ENCODE data around the gene MED12L. TPM values are rescaled to one million over a fixed set of nuclear protein-coding genes. Genes with fewer than 3 reads are reported as not detected.

The MED12L gene
- polyA plus RNA-seq, 1 donor from 2014 or later: 28.5 TPM

DNA sequence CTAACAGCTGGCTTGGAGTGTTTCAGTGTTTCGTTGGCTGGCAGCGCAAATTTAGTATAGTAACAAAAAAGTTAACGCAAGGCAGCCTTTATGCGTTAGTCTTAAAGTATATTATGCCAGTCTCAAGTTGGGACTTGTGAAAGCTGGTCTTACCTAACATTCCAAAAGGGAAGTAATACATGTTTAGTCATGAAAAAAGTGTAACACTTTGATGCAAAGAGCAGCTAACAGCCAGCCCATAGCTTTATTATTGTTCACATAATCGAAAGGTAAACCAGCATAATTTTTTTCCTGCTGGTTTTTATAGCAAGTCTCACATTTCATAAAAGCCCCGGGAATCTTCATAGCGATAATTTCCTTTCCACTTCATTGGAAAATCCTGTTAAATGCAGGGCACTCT lies 233.5 kb downstream of the MED12L start:
- Histone ChIP-seq H3K79me2 (replicated peaks; ENCODE audit: insufficient read depth, low read length) (no peaks in the 10 kb centered on the region), H2AFZ (ENCODE audit: low read depth, low read length) (no peak overlapping the region), H3F3A (ENCODE audit: insufficient read depth, low read length, poor library complexity, severe bottlenecking) (no peaks in the 10 kb centered on the region), H3K36me3 (ENCODE audit: insufficient read depth, low read length) (no peaks in the 10 kb centered on the region), H3K27me3 (ENCODE audit: insufficient read depth, low read depth, low read length) (no peaks in the 10 kb centered on the region), H3K27ac (ENCODE audit: low read length) (no peak overlapping the region), H4K20me1 (ENCODE audit: insufficient read depth) (no peaks in the 10 kb centered on the region), H3K4me2 (ENCODE audit: low read length) (no peak overlapping the region), H3K9me3 (ENCODE audit: low read length) (no peaks in the 10 kb centered on the region), H3K9me2 (ENCODE audit: insufficient read depth, low read length) (no peaks in the 10 kb centered on the region), H3K9ac (ENCODE audit: low read length) (no peak overlapping the region), H3K4me3 (ENCODE audit: low read length) (no peak overlapping the region)
- TF ChIP-seq, protein P1, sequence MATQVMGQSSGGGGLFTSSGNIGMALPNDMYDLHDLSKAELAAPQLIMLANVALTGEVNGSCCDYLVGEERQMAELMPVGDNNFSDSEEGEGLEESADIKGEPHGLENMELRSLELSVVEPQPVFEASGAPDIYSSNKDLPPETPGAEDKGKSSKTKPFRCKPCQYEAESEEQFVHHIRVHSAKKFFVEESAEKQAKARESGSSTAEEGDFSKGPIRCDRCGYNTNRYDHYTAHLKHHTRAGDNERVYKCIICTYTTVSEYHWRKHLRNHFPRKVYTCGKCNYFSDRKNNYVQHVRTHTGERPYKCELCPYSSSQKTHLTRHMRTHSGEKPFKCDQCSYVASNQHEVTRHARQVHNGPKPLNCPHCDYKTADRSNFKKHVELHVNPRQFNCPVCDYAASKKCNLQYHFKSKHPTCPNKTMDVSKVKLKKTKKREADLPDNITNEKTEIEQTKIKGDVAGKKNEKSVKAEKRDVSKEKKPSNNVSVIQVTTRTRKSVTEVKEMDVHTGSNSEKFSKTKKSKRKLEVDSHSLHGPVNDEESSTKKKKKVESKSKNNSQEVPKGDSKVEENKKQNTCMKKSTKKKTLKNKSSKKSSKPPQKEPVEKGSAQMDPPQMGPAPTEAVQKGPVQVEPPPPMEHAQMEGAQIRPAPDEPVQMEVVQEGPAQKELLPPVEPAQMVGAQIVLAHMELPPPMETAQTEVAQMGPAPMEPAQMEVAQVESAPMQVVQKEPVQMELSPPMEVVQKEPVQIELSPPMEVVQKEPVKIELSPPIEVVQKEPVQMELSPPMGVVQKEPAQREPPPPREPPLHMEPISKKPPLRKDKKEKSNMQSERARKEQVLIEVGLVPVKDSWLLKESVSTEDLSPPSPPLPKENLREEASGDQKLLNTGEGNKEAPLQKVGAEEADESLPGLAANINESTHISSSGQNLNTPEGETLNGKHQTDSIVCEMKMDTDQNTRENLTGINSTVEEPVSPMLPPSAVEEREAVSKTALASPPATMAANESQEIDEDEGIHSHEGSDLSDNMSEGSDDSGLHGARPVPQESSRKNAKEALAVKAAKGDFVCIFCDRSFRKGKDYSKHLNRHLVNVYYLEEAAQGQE (IDR thresholded peaks at IDR 0.05; ENCODE audit: borderline replicate concordance): no peak
- no peak for TF ChIP-seq MXI1 (conservative IDR thresholded peaks at IDR 0.05; ENCODE audit: poor library complexity, severe bottlenecking)
- no peak for TF ChIP-seq SMC3 (conservative IDR thresholded peaks at IDR 0.05; ENCODE audit: poor library complexity)
- TF ChIP-seq, protein P2, sequence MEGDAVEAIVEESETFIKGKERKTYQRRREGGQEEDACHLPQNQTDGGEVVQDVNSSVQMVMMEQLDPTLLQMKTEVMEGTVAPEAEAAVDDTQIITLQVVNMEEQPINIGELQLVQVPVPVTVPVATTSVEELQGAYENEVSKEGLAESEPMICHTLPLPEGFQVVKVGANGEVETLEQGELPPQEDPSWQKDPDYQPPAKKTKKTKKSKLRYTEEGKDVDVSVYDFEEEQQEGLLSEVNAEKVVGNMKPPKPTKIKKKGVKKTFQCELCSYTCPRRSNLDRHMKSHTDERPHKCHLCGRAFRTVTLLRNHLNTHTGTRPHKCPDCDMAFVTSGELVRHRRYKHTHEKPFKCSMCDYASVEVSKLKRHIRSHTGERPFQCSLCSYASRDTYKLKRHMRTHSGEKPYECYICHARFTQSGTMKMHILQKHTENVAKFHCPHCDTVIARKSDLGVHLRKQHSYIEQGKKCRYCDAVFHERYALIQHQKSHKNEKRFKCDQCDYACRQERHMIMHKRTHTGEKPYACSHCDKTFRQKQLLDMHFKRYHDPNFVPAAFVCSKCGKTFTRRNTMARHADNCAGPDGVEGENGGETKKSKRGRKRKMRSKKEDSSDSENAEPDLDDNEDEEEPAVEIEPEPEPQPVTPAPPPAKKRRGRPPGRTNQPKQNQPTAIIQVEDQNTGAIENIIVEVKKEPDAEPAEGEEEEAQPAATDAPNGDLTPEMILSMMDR (IDR thresholded peaks at IDR 0.05; ENCODE audit: poor library complexity, severe bottlenecking): no peak
- no peak for TF ChIP-seq EP300 (conservative IDR thresholded peaks at IDR 0.05; ENCODE audit: poor library complexity, severe bottlenecking)
- TF ChIP-seq EZH2 (IDR thresholded peaks at IDR 0.05; ENCODE audit: borderline replicate concordance, insufficient read depth, low read length, poor library complexity, severe bottlenecking): no peak
- no peak for TF ChIP-seq POLR2AphosphoS5 (IDR thresholded peaks at IDR 0.05)
- TF ChIP-seq TAF1 (IDR thresholded peaks at IDR 0.05; ENCODE audit: low read depth): no peak

DNA sequence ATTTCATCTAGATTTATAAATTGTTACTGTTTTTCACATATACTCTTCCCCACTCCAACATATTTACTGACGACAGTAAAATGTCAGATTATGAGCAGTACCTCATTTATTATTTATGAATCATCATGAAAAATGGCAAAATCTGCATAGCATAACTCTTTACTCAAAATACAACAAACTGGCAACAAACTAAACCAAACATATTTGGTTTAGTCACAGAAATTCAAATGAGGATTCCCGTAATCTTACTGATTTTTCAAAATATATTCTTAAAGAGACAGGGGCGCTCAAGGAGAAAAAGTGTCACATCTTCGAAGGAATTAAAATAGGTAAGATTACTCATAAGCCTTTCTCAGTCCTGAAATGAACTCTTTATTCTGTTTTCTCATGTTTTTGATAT lies 234.2 kb downstream of the MED12L start:
- TF ChIP-seq POLR2AphosphoS5 (IDR thresholded peaks at IDR 0.05) (no peak), RAD21 (conservative IDR thresholded peaks at IDR 0.05) (no peak), EZH2 (IDR thresholded peaks at IDR 0.05; ENCODE audit: borderline replicate concordance, insufficient read depth, low read length, poor library complexity, severe bottlenecking) (no peak), EP300 (conservative IDR thresholded peaks at IDR 0.05; ENCODE audit: poor library complexity, severe bottlenecking) (no peak), MXI1 (conservative IDR thresholded peaks at IDR 0.05; ENCODE audit: poor library complexity, severe bottlenecking) (no peak), TAF1 (IDR thresholded peaks at IDR 0.05; ENCODE audit: low read depth) (no peak)
- TF ChIP-seq, protein P2 (IDR thresholded peaks at IDR 0.05; ENCODE audit: poor library complexity, severe bottlenecking): no peak
- Histone ChIP-seq H3K4me2 (ENCODE audit: low read length) (no peak overlapping the region), H3K27me3 (ENCODE audit: insufficient read depth, low read depth, low read length) (no peaks in the 10 kb centered on the region), H3K4me3 (ENCODE audit: low read length) (no peak overlapping the region), H3K9ac (ENCODE audit: low read length) (no peak overlapping the region), H2AFZ (ENCODE audit: low read depth, low read length) (no peak overlapping the region), H4K20me1 (ENCODE audit: insufficient read depth) (no peaks in the 10 kb centered on the region), H3F3A (ENCODE audit: insufficient read depth, low read length, poor library complexity, severe bottlenecking) (no peaks in the 10 kb centered on the region), H3K27ac (ENCODE audit: low read length) (no peak overlapping the region), H3K79me2 (replicated peaks; ENCODE audit: insufficient read depth, low read length) (no peaks in the 10 kb centered on the region), H3K9me3 (ENCODE audit: low read length) (no peaks in the 10 kb centered on the region), H3K36me3 (ENCODE audit: insufficient read depth, low read length) (no peaks in the 10 kb centered on the region), H3K9me2 (ENCODE audit: insufficient read depth, low read length) (no peaks in the 10 kb centered on the region)
